Measurements from ENCODE around the gene CDC23.

DNA sequence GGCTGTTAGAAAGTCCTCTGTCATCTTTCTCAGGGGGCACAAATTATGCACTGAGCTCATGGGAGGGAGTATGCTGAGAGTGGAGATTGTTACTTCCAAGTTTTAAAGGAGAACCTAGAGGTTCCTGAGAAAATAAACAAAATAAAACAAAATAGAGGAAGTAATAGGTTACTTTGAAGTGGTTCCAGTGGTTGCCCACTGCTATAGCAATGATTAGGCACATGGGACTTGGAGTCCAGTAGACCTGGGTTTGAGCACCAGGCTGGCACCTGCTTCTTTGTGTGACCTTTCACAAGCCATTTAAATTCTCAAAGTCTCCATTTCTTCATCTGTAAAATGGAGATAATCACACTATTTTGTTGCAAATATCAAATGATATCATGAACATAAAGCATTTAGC, 13.8 kb upstream of the CDC23 start:
- TF ChIP-seq, protein P1, sequence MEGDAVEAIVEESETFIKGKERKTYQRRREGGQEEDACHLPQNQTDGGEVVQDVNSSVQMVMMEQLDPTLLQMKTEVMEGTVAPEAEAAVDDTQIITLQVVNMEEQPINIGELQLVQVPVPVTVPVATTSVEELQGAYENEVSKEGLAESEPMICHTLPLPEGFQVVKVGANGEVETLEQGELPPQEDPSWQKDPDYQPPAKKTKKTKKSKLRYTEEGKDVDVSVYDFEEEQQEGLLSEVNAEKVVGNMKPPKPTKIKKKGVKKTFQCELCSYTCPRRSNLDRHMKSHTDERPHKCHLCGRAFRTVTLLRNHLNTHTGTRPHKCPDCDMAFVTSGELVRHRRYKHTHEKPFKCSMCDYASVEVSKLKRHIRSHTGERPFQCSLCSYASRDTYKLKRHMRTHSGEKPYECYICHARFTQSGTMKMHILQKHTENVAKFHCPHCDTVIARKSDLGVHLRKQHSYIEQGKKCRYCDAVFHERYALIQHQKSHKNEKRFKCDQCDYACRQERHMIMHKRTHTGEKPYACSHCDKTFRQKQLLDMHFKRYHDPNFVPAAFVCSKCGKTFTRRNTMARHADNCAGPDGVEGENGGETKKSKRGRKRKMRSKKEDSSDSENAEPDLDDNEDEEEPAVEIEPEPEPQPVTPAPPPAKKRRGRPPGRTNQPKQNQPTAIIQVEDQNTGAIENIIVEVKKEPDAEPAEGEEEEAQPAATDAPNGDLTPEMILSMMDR (IDR thresholded peaks at IDR 0.05; ENCODE audit: low read depth, low read length), result no peak
- TF ChIP-seq EZH2phosphoT487 (IDR thresholded peaks at IDR 0.05; ENCODE audit: low read depth), result no peak
